Activated CD4-positive, alpha-beta T cell treated with anti-CD3 and anti-CD28 coated beads, Interleukin-2, Interleukin-6, amounts not matched to agents 100 ng/mL and 50 ng/mL, durations not matched to agents 16 hours and 8 hours (primary cell): Measurements from ENCODE around the gene GLUL.
"Not testable (repeated sequence)": the region's sequence is repeated elsewhere in the genome, so short reads cannot be mapped to it uniquely, and the experiment has no call there.

ENCODE experiments used
- DNase-seq: peaks from one replicate; pipeline ENCODE4 v3.0.0-alpha.2; 2020

Gene GLUL

DNA sequence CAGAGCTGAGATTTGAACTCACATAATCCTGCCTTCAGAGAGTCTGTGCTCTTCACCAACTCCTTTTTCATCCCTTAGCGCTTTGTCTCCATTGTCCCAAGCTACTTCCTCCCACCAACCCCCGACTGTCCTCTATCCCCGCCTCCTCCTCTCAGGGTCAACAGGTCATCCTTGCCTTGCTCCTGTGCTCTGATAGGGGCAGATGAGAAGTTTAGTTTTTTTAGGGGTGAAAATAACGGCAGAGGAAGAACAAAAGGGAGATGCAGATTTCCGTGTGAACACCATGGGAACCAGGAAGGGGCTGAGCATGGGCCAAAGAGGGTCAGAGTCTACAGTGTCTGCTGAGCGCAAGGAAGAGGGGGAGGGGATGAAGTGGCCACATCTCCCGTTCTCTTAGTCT lies 31.9 kb downstream of the GLUL start:
- no peak for DNase-seq

DNA sequence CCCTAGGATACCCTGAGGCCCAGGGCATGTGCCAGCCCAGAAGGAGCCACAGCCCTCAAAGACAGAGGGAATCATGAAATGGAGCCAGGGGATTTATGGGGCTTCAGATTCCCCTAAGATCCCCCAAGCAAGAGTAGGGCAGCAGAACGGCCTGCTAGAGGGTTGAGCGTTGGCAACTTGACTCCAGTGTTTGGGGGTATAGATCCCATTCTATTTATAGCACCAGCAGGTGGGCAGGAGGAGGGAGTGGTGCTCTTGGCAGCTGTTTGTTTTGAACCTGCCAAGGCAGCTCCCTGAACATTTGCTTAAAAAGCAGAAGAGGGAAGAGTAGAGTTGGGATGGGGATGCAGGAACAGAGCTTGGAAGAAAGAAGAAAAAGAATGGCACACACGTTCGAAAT lies 33.7 kb downstream of the GLUL start:
- DNase-seq = no peak

DNA sequence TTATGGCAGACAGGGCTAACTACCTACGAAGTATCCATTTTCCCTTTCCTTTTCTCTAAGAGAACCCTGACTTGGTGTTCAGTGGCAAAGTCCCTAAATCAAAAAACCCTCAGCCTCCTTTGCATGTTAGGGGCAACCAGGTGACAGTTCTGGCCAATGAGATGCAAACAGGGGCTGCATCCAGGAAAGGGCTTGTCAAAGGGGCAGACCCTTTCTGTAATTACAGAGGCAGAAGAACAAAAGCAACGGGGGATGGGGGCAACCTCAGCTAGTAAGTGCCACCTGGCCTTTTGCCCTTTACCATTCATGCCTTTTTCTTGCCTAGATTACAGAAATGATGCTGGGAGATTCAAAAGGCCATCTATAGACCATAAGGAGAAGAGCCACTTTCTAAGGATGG lies 34.4 kb downstream of the GLUL start:
- no peak for DNase-seq

DNA sequence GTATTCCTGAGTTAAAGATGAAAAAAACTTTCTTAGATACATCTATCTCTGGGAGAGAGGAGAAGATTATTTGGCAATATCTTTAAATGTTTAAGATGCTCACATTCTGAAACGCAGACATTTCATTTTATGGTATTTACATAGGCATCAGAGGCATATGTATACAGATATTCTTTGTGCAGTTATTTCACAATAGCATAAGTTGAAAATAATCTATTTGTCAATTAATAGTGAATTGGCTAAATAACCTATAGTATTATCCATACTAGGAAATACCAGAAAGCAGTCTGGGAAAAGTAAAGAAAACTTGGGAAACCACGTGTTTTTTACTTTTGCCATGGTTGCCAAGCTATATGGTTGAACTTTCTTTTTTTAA lies 35.9 kb downstream of the GLUL start:
- DNase-seq = no peak

DNA sequence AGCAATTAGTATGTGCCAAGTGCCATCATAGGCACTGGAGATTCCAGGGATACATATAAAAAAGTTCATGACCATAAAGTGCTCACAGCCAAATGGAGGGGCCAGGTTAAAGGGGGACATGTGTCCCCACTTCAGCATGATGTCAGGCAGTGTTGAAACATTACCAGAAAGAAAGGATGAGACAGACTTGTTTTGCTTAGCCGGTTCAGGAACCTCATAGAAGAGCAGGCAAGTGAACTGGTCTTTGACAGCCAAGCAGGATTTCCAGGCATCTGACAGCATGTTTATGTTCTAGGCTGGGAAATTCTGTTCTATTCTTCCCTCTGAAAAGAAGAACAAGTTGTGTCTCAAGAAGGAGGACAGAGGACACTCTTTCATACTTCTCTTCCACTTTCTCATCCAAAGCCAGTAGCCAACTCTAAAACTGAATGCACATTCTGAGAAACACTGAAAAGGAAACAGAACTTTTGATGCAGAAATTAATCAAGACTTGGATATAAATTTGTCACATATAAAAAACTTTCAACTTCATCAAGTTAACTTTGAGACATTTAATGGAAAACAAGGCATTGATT lies 39.7 kb downstream of the GLUL start:
- no peak for DNase-seq

DNA sequence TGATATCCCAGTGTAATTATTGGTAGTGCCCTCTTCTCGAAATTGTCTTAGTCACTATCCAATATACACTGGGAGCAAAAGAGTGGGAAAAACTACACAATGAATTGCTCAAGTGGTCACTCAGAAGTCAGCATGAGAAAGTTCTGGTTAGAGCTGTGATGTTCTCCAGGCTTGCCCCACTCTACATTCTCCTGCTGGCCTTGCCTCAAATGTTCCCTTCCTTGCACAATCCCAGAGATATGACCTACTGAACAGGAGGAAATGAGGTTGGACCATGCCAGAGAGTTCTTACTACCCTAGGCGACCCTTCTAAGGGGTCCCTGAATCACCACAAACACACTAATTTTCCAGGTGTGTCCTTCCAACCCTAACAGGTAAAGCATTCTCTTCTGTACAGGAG lies 40.8 kb downstream of the GLUL start:
- DNase-seq = no peak

DNA sequence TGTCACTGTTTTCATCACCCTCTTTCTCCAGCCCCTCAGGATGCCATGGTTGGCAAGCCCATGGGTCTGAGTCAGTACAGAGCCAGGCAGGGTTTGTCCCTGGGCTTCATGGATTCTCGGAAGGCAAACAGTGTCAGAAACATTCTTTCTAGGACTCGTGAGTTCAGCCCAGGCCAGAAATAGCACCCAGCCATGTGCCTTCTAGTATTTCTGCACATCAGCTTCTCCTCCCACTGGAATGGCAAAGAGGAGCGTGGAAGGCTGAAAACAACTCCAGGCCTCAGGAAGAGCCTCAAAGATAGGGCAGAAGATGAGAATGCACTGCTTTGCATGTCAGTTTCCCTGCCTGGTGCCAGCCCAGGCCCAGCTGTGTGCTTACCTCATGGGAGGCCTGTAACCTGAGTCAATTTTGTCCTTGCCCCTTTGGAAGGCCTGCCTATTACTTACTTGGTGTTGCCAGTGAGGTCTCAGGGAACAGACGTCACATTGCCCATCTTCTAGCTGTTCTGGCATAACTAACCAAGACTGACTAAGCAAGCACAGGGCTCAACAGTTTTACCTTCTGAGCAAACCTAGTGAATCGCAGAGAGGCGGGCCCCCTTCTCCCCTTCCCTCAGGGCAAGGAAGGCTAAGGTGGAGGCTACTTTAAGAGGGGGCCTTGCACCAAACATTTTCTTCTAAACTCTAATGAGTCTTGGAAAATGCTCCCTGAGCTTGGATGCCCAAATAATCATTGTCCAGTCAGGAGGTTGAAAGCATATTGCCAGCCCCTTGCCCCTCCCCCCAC lies 42.4 kb downstream of the GLUL start:
- DNase-seq = no peak

DNA sequence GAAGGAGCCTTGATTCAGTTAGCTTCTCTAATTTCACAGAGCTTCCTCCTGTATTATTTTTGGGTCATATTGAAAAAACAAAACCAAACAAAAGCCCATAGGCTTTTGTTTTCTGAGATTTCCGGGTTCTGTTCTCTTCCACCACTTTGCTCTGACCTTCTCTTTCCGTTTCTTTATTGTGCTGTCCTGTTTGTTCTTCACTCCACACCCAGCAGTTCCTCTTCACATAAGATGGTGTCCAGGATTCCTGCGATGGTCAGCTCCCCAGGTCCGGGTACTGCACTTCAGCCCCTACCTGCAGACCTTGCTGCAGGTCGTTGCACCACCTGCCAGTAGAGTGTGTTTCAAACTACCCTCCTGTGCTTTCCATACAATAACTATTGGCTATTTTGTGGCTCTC lies 44.6 kb downstream of the GLUL start:
- no peak for DNase-seq

DNA sequence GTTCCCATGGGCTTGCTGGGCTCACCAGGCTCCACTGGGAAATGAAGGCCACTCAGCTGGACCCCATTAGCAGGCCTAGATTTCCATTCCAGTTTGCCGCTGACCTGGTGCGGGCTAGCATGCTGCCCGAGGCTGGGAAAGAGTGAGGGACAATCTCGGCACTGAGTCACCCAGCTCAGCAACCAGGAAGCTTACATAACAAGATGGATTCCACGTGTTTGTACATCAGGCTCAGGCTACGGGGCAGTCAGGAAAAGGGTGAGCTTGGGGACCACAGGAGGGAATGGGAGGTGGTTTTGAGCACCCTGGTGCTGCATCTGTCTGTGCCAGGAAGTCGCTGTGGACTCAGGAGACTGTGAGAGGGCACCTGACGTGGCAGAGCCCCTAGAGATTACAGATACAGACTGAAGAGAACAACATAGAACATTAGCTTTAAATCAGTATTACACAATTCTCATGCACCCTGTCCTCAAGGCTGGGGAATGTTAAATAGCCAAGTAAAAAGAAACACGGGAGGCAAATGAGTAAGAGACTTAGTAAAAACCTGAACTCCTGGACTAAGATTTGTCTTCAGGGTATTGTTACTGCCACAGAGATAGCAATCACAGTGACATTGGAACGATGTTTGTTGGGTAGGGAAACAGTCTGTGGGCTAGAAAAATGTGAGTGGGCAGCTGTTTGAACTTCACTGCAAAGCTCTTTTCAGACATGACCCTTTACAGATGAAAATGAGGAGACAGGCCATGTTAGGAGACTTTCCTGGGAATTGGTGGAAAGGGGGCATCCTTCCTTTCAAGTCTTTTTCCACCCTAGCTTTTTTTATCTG lies 51.1 kb downstream of the GLUL start:
- DNase-seq = no peak

DNA sequence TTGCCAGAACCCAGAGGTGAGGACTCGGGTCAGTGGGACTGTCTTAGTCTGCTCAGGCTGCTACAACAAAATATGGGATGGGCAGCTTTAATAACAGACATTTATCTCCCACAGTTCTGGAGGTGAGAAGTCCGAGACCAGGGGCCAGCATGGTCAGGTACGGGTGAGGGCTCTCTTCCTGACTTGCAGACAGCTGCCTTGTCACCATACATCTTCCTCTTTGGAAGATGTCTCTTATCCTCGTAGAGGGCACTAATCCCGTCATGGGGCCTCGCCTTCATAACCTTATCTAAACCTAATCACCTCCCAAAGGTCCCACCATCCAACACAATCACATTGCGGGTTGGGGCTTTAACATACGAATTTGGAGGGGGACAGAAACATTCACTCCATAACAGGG lies 51.9 kb downstream of the GLUL start:
- DNase-seq = no peak

DNA sequence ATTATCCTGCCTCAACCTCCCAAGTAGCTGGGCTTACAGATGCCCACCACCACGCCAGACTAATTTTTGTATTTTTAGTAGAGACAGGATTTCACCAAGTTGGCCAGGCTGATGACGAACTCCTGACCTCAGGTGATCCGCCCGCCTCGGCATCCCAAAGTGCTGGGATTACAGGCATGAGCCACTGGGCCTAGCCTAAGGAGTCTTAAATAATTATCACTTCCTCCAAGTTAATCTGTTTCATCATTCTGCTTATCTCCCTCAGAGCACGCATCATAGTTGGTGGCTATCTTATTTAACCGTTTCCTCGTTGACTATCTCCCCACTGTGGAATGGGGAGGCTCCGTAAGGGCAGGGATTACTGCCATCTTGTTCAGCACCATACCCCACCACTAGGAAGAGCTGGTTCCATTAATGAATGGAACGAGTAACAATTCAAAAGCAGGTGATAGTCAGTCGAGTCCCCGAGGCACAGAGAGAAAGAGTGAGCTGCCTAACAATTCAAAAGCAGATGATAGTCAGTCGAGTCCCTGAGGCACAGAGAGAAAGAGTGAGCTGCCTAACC lies 52.7 kb downstream of the GLUL start:
- no peak for DNase-seq

DNA sequence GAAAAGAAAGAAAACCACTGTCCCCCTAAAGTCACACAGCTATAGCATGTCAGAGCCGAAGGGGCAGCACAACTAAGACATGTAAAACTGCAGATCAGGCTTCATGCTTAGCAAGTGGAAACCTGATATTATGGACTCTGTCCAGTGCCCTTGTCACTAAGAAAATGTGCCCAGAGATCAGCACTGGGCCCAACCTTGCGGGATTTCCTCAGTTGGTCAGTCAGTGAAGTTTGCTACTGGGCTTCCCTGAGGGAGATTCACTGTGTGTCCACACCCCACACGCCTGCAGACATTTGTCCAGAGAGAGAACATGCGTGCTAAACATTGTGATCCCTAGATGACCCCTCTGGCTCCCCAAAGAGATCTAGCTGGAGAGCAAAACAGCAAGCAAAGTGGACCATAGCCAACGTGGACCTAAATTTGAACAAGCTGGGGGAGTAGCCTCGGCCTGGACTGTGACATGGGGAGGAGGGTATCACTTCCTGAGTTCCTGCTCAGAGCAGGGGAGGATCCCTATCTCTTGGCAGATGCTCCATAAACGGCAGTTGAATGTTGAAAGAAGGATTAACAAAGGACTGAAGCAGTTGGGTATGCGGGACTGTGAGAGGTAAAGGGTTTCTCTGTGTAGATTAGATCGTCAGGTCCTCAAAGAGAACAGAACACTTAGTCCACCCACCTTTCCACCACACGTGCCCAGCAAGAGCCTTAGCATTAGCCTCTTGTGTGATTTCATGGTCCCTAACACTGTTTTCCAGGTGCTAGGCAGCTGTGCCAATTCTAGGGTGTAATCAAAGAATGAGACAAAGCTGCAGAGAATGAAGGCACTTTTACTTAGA lies 53.6 kb downstream of the GLUL start:
- DNase-seq = no peak

DNA sequence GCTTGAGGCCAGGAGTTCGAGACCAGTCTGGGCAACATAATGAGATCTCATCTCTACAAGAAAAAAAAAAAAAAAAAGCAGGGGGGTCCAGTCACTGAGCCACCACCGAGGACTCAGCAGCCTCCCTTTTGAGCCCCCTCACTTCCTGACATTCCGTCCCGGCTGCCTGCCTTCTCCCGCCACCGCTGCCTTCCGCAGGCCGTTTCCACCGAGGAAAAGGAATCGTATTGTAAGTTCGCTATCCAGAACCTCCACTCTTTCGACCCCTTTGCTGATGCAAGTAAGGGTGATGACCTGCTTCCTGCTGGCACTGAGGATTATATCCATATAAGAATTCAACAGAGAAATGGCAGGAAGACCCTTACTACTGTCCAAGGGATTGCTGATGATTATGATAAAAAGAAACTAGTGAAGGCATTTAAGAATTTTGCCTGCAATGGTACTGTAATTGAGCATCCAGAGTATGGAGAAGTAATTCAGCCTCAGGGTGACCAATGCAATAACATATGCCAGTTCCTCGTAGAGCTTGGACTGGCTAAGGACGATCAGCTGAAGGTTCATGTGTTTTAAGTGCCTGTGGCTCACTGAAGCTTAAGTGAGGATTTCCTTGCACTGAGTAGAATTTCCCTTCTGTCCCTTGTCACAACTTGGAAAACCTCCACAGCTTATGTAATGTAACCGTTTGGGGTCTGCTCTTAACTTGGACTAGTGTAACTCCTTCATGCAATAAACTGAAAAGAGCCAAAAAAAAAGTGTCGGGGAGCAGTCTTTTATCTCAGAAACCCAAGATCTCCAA lies 55.6 kb downstream of the GLUL start:
- DNase-seq = no peak

DNA sequence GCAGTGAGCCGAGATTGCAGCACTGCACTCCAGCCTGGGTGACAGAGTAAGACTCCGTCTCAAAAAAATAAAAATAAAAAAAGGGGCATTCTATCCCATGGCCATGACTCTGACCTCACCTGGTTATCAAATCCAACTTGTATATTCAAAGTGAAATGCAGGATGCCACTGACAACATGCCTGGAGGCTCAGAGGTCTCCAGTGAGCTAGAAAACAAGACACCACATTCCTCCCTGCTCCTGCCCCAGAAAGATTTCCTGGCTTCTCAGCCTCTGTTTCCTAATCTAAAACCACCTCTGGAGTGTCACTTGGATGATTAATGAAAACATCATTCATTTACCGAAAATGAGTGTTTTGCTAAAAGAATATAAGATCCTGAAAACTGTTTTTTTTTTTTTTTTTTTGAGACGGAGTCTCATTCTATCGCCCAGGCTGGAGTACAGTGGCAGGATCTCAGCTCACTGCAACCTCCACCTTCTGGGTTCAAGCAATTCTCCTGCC lies 58.5 kb downstream of the GLUL start:
- DNase-seq = not testable (repeated sequence)

DNA sequence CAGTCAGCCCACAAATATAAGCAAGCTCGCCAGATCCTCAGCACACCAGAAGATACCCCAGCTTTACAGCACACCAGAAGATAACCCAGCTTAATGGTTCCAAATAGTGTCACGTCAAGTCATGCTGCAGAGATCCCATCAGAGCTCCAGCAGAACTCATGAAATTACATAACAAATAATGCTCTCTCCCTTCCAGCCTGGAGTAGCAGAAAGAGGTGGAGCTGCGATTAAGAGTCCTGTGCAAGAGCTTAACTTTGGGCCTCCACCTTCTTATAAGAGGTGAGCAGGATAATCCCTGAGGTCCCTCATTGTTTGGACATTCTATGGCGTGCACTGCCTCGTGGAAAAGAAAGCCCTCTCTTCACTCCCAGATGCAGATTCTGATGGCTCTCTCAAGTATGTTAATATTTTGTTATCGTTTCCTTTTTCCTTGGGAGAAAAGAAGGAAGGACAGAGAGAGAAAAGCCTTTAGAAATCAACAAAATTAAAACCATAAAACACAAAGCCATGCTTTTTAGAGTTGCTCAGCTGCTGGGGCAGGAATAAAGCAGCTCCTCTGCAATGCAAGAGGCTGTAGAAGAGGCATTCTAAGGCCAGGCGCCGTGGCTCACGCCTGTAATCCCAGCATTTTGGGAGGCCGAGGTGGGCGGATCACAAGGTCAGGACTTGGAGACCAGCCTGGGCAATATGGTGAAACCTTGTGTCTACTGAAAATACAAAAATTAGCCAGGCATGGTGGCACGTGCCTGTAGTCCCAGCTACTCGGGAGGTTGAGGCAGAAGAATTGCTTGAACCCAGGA lies 59.1 kb downstream of the GLUL start:
- no peak for DNase-seq
